Measurements from ENCODE around the gene SH3RF1.

GRCh38 chr4:169198167-169198566 is 72.6 kb downstream of the SH3RF1 start:
- TF ChIP-seq CTCF (IDR thresholded peaks at IDR 0.05) (no peak), POLR2A (IDR thresholded peaks at IDR 0.05) (no peak)
